Measurements from ENCODE around the gene BOC.

BOC gene

GRCh38 chr3:113270068-113270467 is 58.7 kb downstream of the BOC start:
- no peak for DNase-seq (ENCODE audit: low read depth)

DNA sequence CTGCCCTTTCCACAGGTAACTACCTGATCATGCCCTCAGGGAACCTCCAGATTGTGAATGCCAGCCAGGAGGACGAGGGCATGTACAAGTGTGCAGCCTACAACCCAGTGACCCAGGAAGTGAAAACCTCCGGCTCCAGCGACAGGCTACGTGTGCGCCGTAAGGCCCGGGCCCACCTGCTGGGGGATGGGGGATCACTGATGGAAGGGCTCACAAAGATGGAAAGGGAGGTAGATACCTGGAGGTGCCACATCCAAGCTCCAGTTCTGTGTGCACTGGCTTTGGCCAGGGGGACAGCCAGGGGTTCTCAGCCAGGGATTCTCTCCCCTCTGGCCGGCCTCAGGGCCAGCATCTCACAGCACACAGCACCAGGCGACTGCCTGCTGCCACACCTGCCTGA is 59.4 kb downstream of the BOC start:
- DNase-seq (ENCODE audit: low read depth) = no peak

DNA sequence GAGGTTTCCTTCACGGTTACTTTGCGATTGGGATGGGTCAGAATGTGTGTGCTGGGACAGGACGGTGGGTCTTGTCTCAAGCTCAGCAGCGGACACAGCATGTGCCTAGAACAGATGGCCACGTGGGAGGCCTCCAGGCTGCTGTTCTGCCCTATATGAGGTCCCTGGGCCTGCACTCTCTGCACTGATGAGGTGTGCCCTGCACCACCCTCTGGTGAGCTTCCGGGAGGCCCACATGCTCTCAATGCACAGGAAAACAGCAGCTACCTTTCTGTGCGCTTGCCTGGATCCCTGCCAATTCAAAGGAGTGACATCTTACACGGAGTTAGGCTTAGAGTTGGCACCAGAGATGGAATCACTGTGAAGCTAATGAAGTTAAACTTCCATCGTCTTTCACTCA is 59.8 kb downstream of the BOC start:
- no peak for DNase-seq (ENCODE audit: low read depth)

- no peak for DNase-seq (ENCODE audit: low read depth)
These were observed 60.4 kb downstream of the BOC start for GRCh38 chr3:113271594-113272384.

- DNase-seq (ENCODE audit: low read depth) = no peak
These were observed 61.0 kb downstream of the BOC start for GRCh38 chr3:113272385-113272779.

- no peak for DNase-seq (ENCODE audit: low read depth)
These were observed 61.7 kb downstream of the BOC start for GRCh38 chr3:113273011-113273410.

- DNase-seq (ENCODE audit: low read depth) = no peak
These were observed 62.4 kb downstream of the BOC start for GRCh38 chr3:113273604-113274378.

GRCh38 chr3:113274425-113275257 is 63.3 kb downstream of the BOC start:
- DNase-seq (ENCODE audit: low read depth) = no peak

DNA sequence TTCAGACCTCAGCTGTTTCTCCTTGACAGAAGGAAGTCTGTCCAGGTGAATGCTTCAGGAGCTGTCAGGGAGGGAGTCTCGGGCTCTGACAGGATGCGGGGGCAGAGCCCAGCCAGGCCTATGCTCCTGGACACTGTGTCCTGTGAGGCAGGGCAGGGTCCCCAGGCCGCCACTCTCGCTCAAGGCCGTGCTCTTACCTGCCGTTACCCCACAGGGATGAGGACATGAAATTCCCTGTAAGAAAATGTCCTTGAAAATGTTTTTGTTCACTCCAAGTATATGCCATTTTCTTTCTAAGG is 63.9 kb downstream of the BOC start:
- no peak for DNase-seq (ENCODE audit: low read depth)

DNA sequence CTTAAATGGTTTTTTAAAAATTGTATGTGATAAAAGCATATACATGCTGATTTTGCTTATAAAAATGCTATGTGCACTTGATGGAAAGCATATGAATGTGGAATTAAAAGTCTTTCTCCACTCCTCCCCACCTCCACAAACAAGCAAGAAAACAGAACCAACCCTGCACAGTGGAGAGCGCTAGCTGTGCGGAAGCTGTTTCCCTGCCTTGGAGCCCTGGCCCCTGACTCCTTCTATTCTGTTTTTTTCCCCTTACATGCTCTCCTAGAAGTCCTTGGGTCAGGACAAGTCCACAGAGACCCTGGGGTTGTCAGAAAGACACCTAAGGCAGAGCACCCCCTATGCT is 64.2 kb downstream of the BOC start:
- DNase-seq (ENCODE audit: low read depth) = no peak

GRCh38 chr3:113275929-113276750 is 64.8 kb downstream of the BOC start:
- no peak for DNase-seq (ENCODE audit: low read depth)

DNA sequence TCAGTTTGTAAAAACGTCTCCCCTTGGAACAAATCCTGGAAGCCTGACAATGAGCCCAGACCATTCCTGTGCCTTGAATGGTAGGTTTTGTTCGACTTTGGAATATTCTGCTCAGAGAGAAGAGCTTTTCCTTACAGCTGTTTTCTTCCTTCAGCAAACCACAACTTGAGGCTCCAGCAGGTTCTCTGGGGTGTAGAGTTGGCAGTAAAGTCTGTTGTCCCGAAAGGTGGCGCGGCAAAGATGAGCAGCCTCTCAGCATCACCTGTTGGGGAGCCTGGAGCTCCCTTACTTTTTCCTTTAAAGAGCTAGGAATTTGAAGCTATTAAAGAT is 65.4 kb downstream of the BOC start:
- no peak for DNase-seq (ENCODE audit: low read depth)

- no peak for DNase-seq (ENCODE audit: low read depth)
These were observed 66.1 kb downstream of the BOC start for GRCh38 chr3:113277414-113277813.

DNA sequence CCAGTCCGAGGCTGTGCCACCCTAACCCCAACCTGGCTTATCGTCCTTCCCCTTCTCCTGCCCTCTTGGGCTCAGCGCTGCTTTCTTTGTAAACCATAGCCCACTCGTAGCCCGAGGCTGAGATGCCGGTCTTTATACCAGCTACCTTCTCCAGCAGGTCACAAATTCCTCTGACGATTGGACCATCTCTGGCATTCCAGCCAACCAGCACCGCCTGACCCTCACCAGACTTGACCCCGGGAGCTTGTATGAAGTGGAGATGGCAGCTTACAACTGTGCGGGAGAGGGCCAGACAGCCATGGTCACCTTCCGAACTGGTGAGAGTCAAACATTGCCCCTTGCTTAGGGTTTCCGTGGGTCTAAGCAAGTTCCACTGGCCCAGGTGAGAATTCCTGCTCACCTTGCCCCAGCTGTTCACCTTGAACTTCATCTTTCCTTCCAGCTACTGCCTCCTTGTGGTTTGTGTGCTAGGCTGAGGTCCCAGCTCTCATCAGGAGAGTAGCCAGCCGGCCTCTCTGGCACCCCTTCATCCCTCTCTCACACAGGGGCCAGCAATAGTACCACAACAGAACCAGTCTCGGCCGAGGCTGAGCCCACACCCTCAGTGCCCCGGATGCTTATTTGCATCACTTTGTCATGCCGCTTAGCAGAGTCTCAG is 66.7 kb downstream of the BOC start:
- DNase-seq (ENCODE audit: low read depth) = no peak

DNA sequence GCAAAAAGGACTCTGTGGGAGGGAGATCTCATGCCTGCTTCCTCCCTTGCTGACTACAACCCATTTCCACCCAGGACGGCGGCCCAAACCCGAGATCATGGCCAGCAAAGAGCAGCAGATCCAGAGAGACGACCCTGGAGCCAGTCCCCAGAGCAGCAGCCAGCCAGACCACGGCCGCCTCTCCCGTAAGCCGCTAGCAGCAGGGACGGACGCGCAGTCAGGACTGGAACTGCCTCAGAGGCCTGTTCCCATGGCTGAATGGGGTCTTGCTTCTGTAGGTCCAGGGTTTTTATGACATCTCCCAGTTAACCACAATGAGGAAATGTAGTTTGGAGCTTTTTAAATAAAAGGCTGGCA is 67.2 kb downstream of the BOC start:
- DNase-seq (ENCODE audit: low read depth) = no peak

- DNase-seq (ENCODE audit: low read depth) = no peak
These were observed 68.3 kb downstream of the BOC start for GRCh38 chr3:113279686-113280085.

GRCh38 chr3:113283306-113283705 is 71.9 kb downstream of the BOC start:
- DNase-seq (ENCODE audit: low read depth) = no peak

DNA sequence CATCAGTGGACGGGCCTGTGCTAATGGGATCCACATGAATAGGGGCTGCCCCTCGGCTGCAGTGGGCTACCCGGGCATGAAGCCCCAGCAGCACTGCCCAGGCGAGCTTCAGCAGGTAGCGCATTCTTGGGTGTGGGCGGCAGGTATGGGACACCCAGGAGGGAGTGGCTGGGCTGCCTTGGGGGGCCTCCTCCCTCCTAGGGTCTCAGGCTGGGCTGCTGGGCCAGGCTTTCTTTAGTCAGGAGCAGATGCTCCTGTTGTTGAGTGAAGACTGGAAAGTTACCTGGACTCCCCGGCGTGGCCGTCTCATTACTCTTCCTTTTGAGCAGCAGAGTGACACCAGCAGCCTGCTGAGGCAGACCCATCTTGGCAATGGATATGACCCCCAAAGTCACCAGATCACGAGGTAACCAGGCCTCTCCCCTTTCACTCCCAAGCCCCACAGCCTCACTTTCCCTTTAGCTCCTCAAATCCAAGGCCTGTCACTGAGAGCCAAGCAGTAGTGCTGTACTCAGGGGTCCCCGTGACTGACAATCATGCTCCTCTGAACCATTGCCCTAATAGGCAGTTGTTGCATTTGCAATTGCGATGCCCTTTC is 73.2 kb downstream of the BOC start:
- no peak for DNase-seq (ENCODE audit: low read depth)

GRCh38 chr3:113285226-113285625 is 73.9 kb downstream of the BOC start:
- DNase-seq (ENCODE audit: low read depth) = no peak

DNA sequence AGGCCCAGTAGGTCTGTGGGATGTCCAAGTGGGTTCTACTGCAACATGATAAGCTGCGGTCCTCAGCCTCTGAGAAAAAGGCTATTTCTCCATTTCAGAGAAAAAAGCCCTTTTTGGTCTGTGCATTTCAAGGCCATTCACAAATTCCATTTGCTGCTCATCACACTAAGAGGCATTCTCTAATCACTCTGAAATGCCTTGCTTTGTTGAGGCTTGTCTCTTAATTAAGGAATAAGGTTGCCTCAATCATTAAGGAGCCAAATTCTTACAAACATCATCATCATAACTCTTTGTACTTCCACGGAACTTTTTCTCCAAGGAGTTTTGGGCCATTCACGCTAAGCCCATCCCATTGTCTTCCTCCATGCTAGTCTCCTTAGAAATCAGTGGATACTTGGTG is 74.4 kb downstream of the BOC start:
- no peak for DNase-seq (ENCODE audit: low read depth)

- DNase-seq (ENCODE audit: low read depth) = no peak
These were observed 75.2 kb downstream of the BOC start for GRCh38 chr3:113286524-113286923.
